ENCODE data around the gene DOCK4. TPM values are rescaled to one million over a fixed set of nuclear protein-coding genes. Genes with fewer than 3 reads are reported as not detected.

DOCK4 gene
- polyA plus RNA-seq, 1 donor (not counting 4 experiments of a cell fraction or from before 2014, with no cell fraction given), result 13.9 TPM

DNA sequence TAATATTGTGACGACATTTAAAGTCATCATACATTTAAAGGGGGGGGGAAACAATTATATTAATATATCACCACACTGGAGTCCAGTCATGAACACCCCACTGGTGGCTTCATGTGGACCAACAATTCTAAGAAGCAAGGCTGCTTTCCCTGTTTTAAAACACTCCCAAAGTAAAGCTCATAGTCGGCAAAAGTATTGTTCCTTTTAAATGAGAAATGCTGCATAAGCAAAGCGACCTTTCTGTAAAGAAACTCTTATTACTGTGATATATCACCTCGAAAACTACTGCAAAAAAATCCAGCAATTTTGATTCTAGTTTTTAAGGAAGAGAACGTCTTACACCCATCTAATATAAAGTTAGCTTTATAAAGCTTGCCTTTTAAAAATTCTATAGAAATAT, 112.8 kb downstream of the DOCK4 start:
- no peaks in the 10 kb centered on the region for H3K9me1 ChIP-seq (ENCODE audit: control insufficient read depth, extremely low read depth, insufficient read depth, low read length)
- TF ChIP-seq CTCF (optimal IDR thresholded peaks at IDR 0.05 in 1 of 3, IDR thresholded peaks at IDR 0.05 in 1 of 3, conservative IDR thresholded peaks at IDR 0.05 in 1 of 3; ENCODE audit: extremely low read depth in 1 of 3, insufficient read depth in 2 of 3, low read length in 3 of 3) (no peak), EZH2 (IDR thresholded peaks at IDR 0.05; ENCODE audit: low read length) (no peak)
- no peaks in the 10 kb centered on the region for H3K36me3 ChIP-seq (ENCODE audit: control insufficient read depth in 2 of 2, extremely low read depth in 1 of 2, insufficient read depth in 2 of 2, low read length in 2 of 2)
- H3K4me2 ChIP-seq (ENCODE audit: control insufficient read depth, extremely low read depth, insufficient read depth, low read depth, low read length), result no peak overlapping the region
- no peaks in the 10 kb centered on the region for H3K27me3 ChIP-seq (ENCODE audit: control insufficient read depth, extremely low read depth, insufficient read depth, low read length)
- H3K9ac ChIP-seq (ENCODE audit: control insufficient read depth, extremely low read depth, insufficient read depth, low read length), result no peak overlapping the region
- dilution Hi-C loops (cut with MboI; ENCODE audit: extremely low pct_ligation_motif_present, low sequenced_read_pairs), result no loop called here
- peaks cover 21% of the 10 kb centered on the region for H3K79me2 ChIP-seq (ENCODE audit: control insufficient read depth, insufficient read depth, low read length)
- no peak overlapping the region for H3K4me3 ChIP-seq (ENCODE audit: control insufficient read depth in 2 of 3, extremely low read depth in 1 of 3, insufficient read depth in 2 of 3, low read depth in 1 of 3, low read length in 3 of 3)
- no peak for FAIRE-seq
- DNase-seq (ENCODE audit: low read depth, low spot score), result no peak
- H3K4me1 ChIP-seq (ENCODE audit: control insufficient read depth, extremely low read depth, insufficient read depth, low read length), result no peaks in the 10 kb centered on the region
- H2AFZ ChIP-seq (ENCODE audit: control insufficient read depth, low read length), result no peak overlapping the region
- H4K20me1 ChIP-seq (ENCODE audit: control insufficient read depth, extremely low read depth, insufficient read depth, low read length), result no peaks in the 10 kb centered on the region
- H3K9me3 ChIP-seq (ENCODE audit: control insufficient read depth, low read depth, low read length), result no peaks in the 10 kb centered on the region
- H3K27ac ChIP-seq (ENCODE audit: control insufficient read depth, insufficient read depth, low read length), result no peak overlapping the region

- Histone ChIP-seq H3K4me3 (ENCODE audit: control insufficient read depth in 2 of 3, extremely low read depth in 1 of 3, insufficient read depth in 2 of 3, low read depth in 1 of 3, low read length in 3 of 3) (no peak overlapping the region), H3K9ac (ENCODE audit: control insufficient read depth, extremely low read depth, insufficient read depth, low read length) (no peak overlapping the region), H3K9me3 (ENCODE audit: control insufficient read depth, low read depth, low read length) (no peaks in the 10 kb centered on the region), H3K27me3 (ENCODE audit: control insufficient read depth, extremely low read depth, insufficient read depth, low read length) (no peaks in the 10 kb centered on the region), H2AFZ (ENCODE audit: control insufficient read depth, low read length) (no peak overlapping the region), H3K27ac (ENCODE audit: control insufficient read depth, insufficient read depth, low read length) (no peak overlapping the region), H3K4me2 (ENCODE audit: control insufficient read depth, extremely low read depth, insufficient read depth, low read depth, low read length) (no peak overlapping the region), H3K4me1 (ENCODE audit: control insufficient read depth, extremely low read depth, insufficient read depth, low read length) (no peaks in the 10 kb centered on the region), H3K9me1 (ENCODE audit: control insufficient read depth, extremely low read depth, insufficient read depth, low read length) (no peaks in the 10 kb centered on the region), H4K20me1 (ENCODE audit: control insufficient read depth, extremely low read depth, insufficient read depth, low read length) (no peaks in the 10 kb centered on the region), H3K36me3 (ENCODE audit: control insufficient read depth in 2 of 2, extremely low read depth in 1 of 2, insufficient read depth in 2 of 2, low read length in 2 of 2) (no peaks in the 10 kb centered on the region), H3K79me2 (ENCODE audit: control insufficient read depth, insufficient read depth, low read length) (peaks cover 21% of the 10 kb centered on the region)
- FAIRE-seq (no peak), DNase-seq (ENCODE audit: low read depth, low spot score) (no peak)
- dilution Hi-C loops (cut with MboI; ENCODE audit: extremely low pct_ligation_motif_present, low sequenced_read_pairs), result no loop called here
- TF ChIP-seq EZH2 (IDR thresholded peaks at IDR 0.05; ENCODE audit: low read length) (no peak), CTCF (optimal IDR thresholded peaks at IDR 0.05 in 1 of 3, IDR thresholded peaks at IDR 0.05 in 1 of 3, conservative IDR thresholded peaks at IDR 0.05 in 1 of 3; ENCODE audit: extremely low read depth in 1 of 3, insufficient read depth in 2 of 3, low read length in 3 of 3) (no peak)
Observed at GRCh38 chr7:112092709-112093395, 113.3 kb downstream of the DOCK4 start.
